CD4-positive, alpha-beta T cell treated with Interleukin-15 for 1 hour (primary cell): ENCODE data around the gene STRBP.

Experiments used
- DNase-seq: peaks from one replicate; pipeline ENCODE4 v3.0.0-alpha.2; 2020

Gene STRBP

DNA sequence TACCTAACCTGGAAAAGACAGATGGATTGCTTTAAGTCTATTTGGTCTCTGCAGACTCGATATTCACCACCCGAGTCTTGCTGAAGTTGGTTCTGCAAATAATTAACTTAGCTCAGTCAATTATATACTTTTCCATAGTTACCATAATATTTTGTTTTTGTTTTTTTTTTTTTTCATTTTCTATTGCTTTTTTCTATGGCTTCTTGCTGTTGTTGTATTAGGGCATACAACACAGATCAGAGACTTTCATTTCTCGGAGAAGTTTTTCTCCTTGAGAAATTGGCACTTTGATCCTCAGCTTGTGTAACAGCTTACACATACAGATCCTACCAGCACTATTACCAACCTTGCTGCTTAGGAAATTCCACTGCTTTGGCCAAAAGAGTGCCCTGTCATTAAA lies 146.9 kb downstream of the STRBP start:
- no peak for DNase-seq

- DNase-seq: no peak
Measured at GRCh38 chr9:123120953-123121352, 147.4 kb downstream of the STRBP start.

GRCh38 chr9:123120131-123120530 lies 148.3 kb downstream of the STRBP start:
- DNase-seq: no peak

- no peak for DNase-seq
Measured at GRCh38 chr9:123119566-123119965, 148.8 kb downstream of the STRBP start.

DNA sequence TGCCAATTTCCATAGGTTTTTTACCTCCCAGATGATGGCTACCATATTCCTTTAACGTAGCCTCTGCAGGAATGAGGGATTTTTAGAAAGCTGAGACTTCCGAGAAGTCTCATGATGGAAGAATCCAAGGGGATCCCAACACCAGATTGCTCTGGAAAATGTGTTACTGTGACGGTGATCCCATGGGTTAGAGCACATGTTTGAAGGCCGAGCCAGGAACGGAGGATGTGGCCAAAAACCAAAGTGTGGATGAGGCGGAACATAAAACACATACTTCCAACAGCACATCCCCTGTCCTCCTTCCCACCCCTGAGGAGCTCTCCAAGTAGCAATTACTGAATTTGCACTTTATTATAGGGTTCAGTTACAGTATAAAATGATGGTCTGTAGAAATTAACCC lies 152.3 kb downstream of the STRBP start:
- DNase-seq: no peak

GRCh38 chr9:123115146-123115913 lies 153.1 kb downstream of the STRBP start:
- no peak for DNase-seq

DNA sequence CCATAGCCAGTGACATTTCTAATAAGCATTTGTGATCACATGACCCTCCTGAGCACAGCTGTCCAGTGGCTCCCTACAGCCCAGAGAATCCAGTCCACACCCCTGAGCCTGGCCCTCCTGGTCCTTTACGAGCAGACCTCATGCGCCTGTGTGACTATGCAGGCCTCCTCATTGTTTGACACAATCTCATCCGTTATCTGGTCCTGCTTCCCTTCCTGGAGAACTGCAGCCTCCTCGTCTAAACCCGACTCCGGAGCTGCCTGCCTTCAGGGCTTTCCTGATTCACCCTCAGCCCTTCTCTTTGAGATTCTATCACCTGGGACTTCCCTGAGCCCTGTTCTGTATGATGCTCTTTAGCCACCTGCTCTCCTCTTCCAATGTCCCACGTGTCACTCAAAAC lies 155.2 kb downstream of the STRBP start:
- DNase-seq: no peak

- no peak for DNase-seq
Measured at GRCh38 chr9:123112015-123112975, 156.1 kb downstream of the STRBP start.

GRCh38 chr9:123111427-123112014 lies 156.9 kb downstream of the STRBP start:
- DNase-seq: no peak

DNA sequence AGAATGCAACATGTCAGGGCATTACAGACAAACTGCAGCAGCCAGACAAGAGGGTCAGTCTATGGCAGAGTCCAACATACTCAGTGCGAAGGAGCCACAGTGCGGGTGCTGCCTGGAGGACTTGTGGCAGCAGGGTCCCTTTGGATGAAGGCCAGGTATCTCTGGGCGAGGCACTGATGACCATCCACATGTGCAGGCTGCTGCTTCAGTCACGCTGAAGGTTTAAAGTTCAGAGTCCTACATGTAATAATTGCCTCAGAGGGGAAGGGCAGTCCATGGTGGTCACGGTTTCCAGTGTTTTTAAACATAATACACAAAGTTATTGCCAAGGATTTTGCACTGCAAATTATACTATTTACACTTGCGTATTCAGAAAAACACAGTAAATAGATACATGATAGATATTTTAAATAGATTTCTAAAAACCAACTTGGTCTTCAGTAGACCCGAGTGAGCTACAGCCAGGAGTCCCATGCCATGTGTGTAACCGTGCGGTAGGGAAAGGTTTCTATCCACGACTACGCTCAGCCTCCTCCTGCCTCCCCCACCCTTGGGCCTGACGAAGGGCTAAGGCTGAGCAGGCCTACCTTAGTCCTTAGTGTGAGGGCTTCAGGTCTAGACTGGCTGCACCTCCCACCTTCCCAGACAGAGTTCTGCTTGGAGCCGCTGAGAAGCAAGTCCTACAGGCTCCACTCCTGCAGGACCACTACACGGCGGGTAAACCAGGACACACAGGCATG lies 158.7 kb downstream of the STRBP start:
- no peak for DNase-seq

DNA sequence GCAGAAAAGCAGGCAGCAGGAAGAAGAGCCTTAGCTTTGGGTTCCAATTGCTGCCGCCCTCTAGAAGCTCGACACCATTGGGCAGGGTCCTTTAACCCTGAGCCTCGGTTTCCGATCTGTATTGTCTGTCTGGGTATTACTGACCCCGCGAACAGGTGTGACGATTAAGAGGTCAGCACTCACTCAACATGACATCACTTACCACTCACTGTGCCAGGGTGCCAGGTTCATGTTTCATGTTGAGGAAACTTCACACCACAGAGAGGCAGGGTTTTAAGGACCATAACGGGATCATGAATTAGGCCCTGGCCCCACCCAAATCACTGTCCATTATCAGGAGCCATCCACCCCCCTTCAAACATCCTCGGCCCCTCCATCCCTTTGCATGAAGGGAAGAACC lies 159.4 kb downstream of the STRBP start:
- DNase-seq: no peak

DNA sequence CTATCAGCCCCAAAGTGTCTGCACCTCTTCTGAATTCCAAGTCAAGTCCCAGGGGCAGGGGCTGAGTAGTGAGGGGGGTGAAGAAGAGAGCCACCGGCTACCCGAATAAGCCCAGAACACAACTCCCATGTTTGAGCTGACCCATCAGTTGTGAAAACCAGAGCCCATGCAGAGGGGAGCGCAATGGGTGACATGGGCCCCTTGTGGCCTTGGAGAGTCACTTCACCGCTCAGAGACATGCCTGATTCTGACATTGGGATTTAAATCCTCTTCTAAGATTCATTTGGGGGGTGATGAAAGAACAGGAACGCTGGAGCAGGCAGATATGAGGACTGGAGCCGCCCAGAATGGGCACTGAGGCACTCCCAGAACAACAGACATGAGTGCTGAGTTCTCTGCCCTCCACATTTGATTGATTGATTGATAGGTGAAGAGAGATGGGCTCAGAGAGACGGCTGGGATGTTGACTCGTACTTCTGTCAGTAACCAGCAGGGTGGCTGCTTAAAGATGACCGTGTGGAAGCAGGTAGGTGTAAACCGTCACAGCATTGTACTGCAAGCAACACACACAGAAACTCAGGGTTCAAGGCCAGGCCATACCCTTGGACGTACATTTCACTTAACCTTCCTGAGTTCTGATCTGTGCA lies 160.6 kb downstream of the STRBP start:
- no peak for DNase-seq

DNA sequence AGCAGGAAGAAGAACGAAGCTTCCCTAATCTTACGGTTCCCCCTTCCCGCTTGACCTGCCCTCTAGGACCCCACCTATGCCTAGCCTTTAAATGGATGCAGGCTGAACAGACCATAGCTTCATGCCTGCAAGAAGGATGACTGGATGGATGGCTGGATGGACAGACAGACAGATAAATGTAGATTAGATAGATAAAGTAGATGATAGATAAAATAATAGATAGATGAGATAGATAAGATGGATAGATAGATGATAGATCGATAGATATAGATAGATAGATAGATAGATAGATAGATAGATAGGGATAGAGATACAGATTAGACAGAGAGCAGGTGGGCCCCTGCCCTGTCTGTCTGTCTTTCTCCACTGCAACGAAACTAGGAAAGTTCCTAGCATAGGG lies 162.9 kb downstream of the STRBP start:
- no peak for DNase-seq

DNA sequence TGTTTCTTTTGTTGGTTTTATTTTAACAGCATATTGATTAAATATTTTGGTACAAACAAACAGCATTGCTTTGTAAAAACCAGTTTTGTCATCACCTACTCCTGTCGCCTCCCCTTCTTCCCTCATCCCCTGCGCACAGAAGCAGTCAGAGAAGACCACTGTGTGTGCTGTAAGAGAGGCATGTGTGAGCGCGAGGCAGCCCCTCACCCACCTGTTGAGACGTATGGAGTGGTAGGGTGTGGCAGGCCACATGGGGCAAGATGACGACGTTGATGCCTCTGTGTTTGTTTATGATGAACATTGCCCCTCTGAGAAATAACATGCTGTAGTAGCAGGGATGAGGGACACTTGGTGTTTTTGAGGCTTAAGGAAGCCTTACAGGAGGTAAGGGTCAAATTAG lies 163.6 kb downstream of the STRBP start:
- DNase-seq: no peak

- no peak for DNase-seq
Measured at GRCh38 chr9:123102375-123103113, 165.8 kb downstream of the STRBP start.

- no peak for DNase-seq
Measured at GRCh38 chr9:123099548-123099947, 168.8 kb downstream of the STRBP start.

GRCh38 chr9:123099042-123099441 lies 169.3 kb downstream of the STRBP start:
- DNase-seq: no peak

DNA sequence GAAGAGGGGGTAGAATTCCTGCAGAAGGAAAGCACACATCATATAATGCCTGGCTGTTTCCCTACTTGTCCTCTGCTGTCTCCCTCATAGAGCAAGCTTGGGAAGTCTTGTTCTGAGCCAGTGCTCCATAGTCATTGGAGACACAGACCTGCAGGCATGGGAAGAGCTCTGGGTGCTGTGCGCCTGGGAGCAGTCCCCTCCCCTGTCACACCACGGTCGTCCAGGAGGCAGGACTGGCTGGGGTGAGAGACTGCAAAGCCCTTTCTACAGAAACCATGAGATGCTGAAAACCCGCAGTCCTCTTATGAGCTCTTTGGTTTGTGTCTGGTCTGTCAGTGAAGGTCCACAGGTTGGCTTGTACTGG lies 170.3 kb downstream of the STRBP start:
- no peak for DNase-seq

DNA sequence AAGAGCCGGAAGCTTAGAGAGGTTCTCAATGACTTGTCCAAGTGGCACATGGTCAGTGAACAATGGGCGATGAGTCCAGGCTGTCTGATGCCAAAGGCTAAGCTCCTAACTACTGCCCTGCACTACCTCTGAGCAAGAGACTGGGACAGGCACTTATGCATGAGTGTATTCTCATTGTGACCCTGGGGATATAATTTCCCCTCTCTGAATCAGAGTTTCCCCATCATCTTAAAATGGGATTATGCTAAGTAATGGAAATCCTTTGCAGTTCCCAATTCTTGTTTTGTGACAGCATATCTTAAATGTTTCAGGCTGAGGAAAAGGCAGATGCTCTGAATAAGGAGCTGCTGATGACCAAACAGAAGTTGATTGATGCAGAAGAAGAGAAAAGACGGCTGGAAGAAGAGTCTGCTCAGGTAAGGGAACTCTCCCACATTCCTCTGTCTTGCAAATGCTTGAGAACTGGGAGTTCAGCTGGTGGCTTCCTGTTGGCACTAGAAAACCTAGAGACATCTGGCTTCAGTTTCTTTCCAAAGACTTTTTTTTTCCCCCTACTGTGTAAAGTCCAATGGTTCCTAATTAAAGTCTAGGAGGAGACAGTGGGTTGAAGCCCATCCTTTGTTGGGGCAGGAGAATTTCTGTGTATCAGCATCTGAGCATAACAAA lies 170.8 kb downstream of the STRBP start:
- DNase-seq: no peak

- DNase-seq: no peak
Measured at GRCh38 chr9:123096987-123097386, 171.4 kb downstream of the STRBP start.

DNA sequence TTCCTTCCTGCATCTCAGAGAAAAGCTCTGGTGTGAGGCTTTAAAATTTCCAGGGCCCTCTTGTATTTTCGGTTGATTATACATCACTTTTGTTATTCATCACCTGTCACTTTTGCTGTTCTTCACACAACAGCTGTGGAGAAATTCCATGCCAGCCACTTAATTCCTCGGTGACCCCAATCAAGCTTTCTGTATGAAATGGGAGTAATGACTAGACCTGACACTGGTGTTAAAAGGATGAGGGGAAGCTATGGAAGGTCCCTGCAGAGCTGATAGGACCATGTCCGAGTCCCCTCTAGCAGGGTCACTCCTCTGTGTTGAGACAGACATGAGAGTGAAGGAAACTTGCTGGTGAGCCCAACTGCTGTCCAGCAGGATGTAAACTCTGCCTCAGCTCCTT lies 175.2 kb downstream of the STRBP start:
- DNase-seq: no peak
